ENCODE measurements around the gene ABCB6. TPM values are rescaled to one million over a fixed set of nuclear protein-coding genes. Genes with fewer than 3 reads are reported as not detected.

ABCB6 gene
- total RNA-seq, 3 donors from 2014 or later: 6.7 to 21.3 (median 10.4) TPM

DNA sequence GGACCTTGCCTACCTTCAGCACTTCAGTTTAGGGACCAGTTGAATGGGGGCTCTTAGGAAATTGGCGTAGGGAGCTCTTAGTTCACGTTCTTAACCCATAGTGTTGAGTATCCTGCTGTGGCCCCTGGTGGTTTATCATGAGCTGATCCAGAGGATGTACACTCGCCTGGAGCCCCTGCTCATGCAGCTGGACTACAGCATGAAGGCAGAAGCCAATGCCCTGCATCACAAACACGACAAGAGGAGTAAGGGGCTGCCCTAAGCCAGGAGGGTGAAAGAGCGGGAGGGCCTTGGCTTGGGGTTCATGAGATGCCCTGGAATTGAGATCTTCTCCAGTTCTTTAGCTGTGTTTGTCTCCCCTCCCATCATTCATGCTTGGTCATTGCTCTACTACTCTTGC lies 37.8 kb downstream of the ABCB6 start:
- DNase-seq: no peak
- Histone ChIP-seq H3K9me3 (no peaks in the 10 kb centered on the region), H3K36me3 (ENCODE audit: low read depth) (peaks cover 4% of the 10 kb centered on the region), H3K4me3 (no peak overlapping the region), H3K4me1 (ENCODE audit: low read depth) (peaks cover 33% of the 10 kb centered on the region)
- intact Hi-C loops (cut with DNase I, micrococcal nuclease): no loop called here
- no peak for ATAC-seq
- TF ChIP-seq, protein P1, sequence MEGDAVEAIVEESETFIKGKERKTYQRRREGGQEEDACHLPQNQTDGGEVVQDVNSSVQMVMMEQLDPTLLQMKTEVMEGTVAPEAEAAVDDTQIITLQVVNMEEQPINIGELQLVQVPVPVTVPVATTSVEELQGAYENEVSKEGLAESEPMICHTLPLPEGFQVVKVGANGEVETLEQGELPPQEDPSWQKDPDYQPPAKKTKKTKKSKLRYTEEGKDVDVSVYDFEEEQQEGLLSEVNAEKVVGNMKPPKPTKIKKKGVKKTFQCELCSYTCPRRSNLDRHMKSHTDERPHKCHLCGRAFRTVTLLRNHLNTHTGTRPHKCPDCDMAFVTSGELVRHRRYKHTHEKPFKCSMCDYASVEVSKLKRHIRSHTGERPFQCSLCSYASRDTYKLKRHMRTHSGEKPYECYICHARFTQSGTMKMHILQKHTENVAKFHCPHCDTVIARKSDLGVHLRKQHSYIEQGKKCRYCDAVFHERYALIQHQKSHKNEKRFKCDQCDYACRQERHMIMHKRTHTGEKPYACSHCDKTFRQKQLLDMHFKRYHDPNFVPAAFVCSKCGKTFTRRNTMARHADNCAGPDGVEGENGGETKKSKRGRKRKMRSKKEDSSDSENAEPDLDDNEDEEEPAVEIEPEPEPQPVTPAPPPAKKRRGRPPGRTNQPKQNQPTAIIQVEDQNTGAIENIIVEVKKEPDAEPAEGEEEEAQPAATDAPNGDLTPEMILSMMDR (IDR thresholded peaks at IDR 0.05): no peak

DNA sequence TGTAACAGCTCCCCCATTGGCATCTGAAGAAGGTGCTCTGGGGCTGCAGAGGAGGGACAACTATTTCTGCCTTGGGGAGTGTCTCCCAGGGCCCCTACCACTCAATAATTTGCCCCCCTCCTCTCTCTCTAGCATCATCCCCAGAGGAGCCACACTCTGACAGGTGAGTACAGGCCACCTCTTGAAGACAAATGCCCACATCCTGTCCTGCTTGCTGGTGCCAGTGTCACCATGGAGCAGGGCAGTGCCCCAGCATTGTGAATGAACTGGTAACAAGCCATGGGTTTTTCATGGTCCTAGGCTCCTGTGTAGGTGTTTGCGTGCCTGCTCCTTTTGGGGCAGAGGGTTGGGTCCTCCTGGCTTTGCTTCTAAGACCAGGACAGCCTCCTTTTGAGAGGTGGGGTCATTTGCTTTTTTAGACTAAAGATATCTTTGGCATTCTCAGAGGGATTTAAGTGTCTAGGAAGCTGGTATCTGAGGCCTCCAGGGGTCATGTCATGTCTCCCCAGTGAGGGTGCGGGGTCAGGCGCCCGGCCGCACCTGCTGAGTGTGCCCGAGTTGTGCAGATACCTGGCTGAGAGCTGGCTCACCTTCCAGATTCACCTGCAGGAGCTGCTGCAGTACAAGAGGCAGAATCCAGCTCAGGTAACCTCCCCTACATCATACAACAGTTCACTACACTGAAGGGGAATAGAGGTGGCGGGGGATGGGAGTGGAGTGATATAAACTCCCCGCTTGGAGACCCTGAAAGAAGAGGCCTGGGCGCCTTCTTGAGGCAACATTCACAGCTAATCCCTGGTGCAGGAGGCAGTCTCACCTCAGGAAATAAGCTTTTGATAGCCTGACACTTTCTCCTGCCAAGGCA lies 38.9 kb downstream of the ABCB6 start:
- no peak for DNase-seq
- TF ChIP-seq, protein P1 (IDR thresholded peaks at IDR 0.05): no peak
- intact Hi-C loops (cut with DNase I, micrococcal nuclease): no loop called here
- H3K9me3 ChIP-seq: no peaks in the 10 kb centered on the region
- no peak overlapping the region for H3K4me3 ChIP-seq
- H3K4me1 ChIP-seq (ENCODE audit: low read depth): peaks cover 45% of the 10 kb centered on the region
- no peak for ATAC-seq
- peaks cover 4% of the 10 kb centered on the region for H3K36me3 ChIP-seq (ENCODE audit: low read depth)

DNA sequence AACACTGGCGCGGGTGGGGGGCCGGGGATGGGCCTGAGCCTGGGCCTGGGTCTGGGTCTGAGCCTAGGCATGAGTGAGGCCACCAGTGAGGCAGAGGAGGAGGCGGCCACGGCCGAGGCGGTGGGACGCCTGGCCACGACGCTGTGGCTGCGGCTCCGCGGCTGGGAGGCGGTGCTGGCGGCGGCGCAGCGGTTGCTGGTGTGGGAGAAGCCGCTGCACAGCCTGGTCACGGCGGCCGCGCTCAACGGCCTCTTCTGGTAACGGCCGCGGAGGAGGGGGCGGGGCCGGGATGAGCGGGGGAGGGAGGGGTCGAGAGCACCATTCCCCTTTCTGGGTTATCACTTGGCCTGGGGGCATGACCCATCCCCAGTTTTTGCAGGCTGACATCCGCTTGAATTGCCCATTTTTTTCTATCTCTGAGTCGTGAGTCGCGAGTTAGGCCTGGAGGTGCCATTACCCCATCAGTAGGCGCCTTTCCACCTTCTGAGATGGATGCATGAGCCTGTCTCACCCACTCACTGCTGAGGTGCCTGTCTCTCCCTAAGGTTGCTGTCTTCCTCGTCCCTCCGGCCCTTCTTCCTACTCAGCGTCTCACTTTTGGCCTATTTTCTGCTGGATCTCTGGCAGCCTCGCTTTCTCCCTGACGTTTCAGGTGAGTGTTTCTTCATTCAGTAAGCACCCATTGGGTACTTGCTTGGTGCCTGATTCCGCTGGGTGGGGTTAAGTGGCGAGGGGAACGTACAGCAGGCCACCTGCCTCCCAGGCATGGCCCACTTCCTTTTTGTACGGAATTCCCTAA lies 40.2 kb downstream of the ABCB6 start:
- peak; percentile 9 for ATAC-seq
- DNase-seq: peak; percentile 70 to 83 (median 78)
- H3K4me1 ChIP-seq (ENCODE audit: low read depth): peaks cover 42% of the 10 kb centered on the region
- TF ChIP-seq, protein P1 (IDR thresholded peaks at IDR 0.05): no peak
- H3K36me3 ChIP-seq (ENCODE audit: low read depth): peaks cover 4% of the 10 kb centered on the region
- intact Hi-C loops (cut with DNase I, micrococcal nuclease): no loop called here
- H3K4me3 ChIP-seq: peak overlapping the region; percentile 91
- no peaks in the 10 kb centered on the region for H3K9me3 ChIP-seq

DNA sequence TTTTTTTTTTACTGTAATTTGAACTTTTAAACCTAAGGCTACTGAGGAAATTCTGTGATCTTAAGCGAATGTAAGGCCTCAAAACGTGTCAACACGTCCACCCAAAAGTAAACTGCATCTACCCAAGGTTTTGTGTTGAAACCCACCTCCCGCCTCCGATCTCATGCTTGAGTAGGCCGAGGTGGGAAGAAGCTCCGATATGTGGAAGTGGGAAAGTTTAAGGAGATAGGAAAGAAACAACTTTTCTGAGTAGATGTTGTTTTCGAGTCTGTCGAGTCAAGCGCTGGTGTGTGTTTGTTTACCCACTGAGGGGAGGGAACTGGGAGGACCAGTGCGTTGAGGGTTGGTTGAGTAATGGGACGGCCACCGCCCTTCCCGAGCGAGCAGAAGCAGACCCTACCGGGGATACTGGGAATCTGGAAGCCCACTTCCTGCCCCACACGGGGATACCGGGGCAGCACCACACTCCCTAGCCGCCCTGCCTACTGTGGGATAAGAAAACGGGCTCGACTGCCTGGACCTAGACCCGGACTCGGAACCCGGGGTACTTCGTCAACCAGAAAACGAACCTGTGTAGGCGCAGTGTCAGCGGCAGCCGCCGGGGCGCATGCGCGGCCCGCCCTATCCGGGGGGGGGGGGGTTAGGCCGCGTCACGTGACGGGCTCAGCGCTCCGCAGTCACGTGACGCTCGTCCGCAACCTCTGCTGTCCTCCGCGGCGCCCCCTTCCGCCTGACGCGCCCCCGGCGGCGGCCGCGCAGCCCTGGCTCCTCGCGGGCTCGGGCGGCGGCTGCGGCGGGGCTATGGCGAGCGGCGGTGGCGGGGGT lies 41.0 kb downstream of the ABCB6 start, which contains the start of gene RETREG2:
TSS of gene RETREG2 (plus strand) at position 724 of the 825 bp plus-strand sequence. CDS start at position 802, 78 bp downstream.
- TF ChIP-seq, protein P1 (IDR thresholded peaks at IDR 0.05): peak; percentile 20
- peak; percentile 89 to 90 (median 89) for DNase-seq
- Histone ChIP-seq H3K4me3 (peak within 1 kb of the TSS; percentile 91), H3K9me3 (no peaks in the 10 kb centered on the region), H3K36me3 (ENCODE audit: low read depth) (peaks cover 4% of the 10 kb centered on the region), H3K4me1 (ENCODE audit: low read depth) (peaks cover 34% of the 10 kb centered on the region)
- intact Hi-C loops (cut with DNase I, micrococcal nuclease): no loop called here
- peak; percentile 78 for ATAC-seq

All from mucosa of descending colon (tissue), 3 donors.